ENCODE measurements around the gene ATG10. TPM values are rescaled to one million over a fixed set of nuclear protein-coding genes. Genes with fewer than 3 reads are reported as not detected.

ATG10 gene
- total RNA-seq, 1 donor from 2014 or later: 6.4 TPM

- Histone ChIP-seq H3K27me3 (ENCODE audit: control insufficient read depth, insufficient read depth, low read length) (no peaks in the 10 kb centered on the region), H3K36me3 (ENCODE audit: control insufficient read depth, insufficient read depth, low read length) (no peaks in the 10 kb centered on the region), H3K4me3 (ENCODE audit: low read depth, low read length) (no peak overlapping the region)
- DNase-seq (ENCODE audit: low read depth): peak; percentile 82
- TF ChIP-seq CTCF (IDR thresholded peaks at IDR 0.05; ENCODE audit: insufficient read depth, low read length, poor library complexity, severe bottlenecking): peak; percentile 72
These were observed 194.1 kb downstream of the ATG10 start for GRCh38 chr5:82165740-82166530.

GRCh38 chr5:82167372-82167935 lies 195.6 kb downstream of the ATG10 start:
- Histone ChIP-seq H3K36me3 (ENCODE audit: control insufficient read depth, insufficient read depth, low read length) (no peaks in the 10 kb centered on the region), H3K4me3 (ENCODE audit: low read depth, low read length) (no peak overlapping the region), H3K27me3 (ENCODE audit: control insufficient read depth, insufficient read depth, low read length) (no peaks in the 10 kb centered on the region)
- TF ChIP-seq CTCF (IDR thresholded peaks at IDR 0.05; ENCODE audit: insufficient read depth, low read length, poor library complexity, severe bottlenecking): no peak
- DNase-seq (ENCODE audit: low read depth): no peak

- Histone ChIP-seq H3K27me3 (ENCODE audit: control insufficient read depth, insufficient read depth, low read length) (no peaks in the 10 kb centered on the region), H3K4me3 (ENCODE audit: low read depth, low read length) (no peak overlapping the region), H3K36me3 (ENCODE audit: control insufficient read depth, insufficient read depth, low read length) (no peaks in the 10 kb centered on the region)
- no peak for TF ChIP-seq CTCF (IDR thresholded peaks at IDR 0.05; ENCODE audit: insufficient read depth, low read length, poor library complexity, severe bottlenecking)
- no peak for DNase-seq (ENCODE audit: low read depth)
These were observed 196.5 kb downstream of the ATG10 start for GRCh38 chr5:82168294-82168693.

GRCh38 chr5:82169892-82170291 lies 198.1 kb downstream of the ATG10 start:
- Histone ChIP-seq H3K27me3 (ENCODE audit: control insufficient read depth, insufficient read depth, low read length) (no peaks in the 10 kb centered on the region), H3K36me3 (ENCODE audit: control insufficient read depth, insufficient read depth, low read length) (no peaks in the 10 kb centered on the region), H3K4me3 (ENCODE audit: low read depth, low read length) (no peak overlapping the region)
- no peak for TF ChIP-seq CTCF (IDR thresholded peaks at IDR 0.05; ENCODE audit: insufficient read depth, low read length, poor library complexity, severe bottlenecking)
- DNase-seq (ENCODE audit: low read depth): no peak

GRCh38 chr5:82174128-82174918 lies 202.5 kb downstream of the ATG10 start:
- peak; percentile 61 for DNase-seq (ENCODE audit: low read depth)
- Histone ChIP-seq H3K36me3 (ENCODE audit: control insufficient read depth, insufficient read depth, low read length) (no peaks in the 10 kb centered on the region), H3K27me3 (ENCODE audit: control insufficient read depth, insufficient read depth, low read length) (no peaks in the 10 kb centered on the region), H3K4me3 (ENCODE audit: low read depth, low read length) (no peak overlapping the region)
- TF ChIP-seq CTCF (IDR thresholded peaks at IDR 0.05; ENCODE audit: insufficient read depth, low read length, poor library complexity, severe bottlenecking): peak; percentile 77
